ENCODE results near the gene SLIT3.

Gene SLIT3

DNA sequence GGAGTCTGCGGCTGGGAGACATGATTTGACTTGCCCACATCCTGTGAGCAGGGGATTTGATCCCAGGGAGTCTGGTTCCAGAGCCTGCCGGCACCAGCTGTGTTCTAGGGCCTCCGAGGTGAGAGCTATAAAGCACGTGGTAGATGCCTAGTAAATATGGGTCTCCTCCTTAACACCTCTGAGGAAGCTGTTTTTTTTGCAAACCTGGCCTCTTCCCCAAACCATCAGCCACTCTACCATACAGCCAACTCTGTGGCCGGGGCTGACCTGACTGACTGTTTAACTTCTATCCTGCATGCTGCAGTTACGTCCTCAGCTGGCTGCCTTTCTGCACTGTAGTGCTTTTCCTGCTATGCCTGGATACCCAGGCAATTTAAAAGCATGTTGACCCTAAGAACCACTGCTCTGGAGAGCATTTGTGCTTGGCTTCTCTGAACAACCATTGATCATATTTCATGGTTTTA lies 220.5 kb downstream of the SLIT3 start:
- DNase-seq (ENCODE audit: low spot score) = no peak

GRCh38 chr5:169079697-169080096 lies 221.2 kb downstream of the SLIT3 start:
- DNase-seq (ENCODE audit: low spot score) = no peak

DNA sequence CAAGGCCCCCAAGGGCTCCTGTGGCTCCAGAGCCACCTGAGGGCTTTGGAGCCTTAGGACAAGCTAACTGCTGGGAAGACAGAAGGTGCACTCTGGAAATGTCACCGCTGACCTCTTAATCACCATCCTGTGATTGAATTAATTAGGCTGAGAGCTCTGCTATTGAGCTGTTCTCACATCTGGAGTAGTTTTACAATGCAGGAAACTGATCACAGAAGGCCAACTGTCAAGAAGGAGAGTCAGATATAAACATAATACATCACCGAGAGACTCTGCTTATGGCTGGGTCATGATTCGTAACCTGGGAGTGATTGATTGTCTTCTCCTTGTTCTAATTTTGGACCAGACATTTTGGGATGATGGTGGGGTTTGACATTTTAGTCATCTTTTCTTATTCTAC lies 226.1 kb downstream of the SLIT3 start:
- DNase-seq (ENCODE audit: low spot score) = no peak

GRCh38 chr5:169072233-169072632 lies 228.7 kb downstream of the SLIT3 start:
- no peak for DNase-seq (ENCODE audit: low spot score)

DNA sequence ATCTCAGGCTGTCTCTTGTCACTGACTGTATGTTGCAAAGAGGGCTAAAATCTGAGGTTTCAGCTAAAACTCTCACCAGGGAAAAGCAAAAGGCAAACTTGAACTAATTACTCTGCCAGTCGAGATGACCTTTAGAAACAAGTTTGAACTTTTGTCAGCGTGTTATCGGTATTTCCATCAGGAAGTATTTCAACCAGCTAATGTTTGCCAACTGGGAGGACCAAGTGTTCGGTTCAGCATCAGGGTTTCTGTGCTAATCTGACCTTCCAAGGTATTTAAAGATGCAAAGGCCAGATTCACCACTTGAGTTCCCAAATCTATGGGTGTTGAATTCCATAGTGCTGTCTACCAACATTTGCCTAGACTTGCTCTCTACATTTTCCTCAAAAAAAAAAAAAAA lies 230.5 kb downstream of the SLIT3 start:
- DNase-seq (ENCODE audit: low spot score) = no peak

DNA sequence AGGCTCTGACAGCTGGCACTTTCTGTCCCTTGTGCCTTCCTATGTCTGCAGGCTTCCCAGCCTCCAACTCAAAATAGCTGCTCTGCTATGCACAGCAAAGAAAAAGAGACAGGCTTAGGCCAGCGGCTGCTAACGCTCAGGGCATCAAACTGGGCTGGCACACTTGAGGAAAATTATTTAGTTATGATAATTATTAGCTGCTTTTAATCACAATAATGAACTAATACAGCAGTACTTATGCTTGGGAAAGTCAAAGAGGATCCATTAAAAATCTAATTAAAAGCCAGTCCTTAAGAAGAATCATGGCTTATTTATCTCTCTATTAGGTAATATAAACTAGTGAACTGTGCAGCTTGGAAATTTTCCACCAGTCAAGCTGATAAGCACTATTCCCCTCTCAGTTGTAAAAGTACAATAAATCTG lies 233.2 kb downstream of the SLIT3 start:
- no peak for DNase-seq (ENCODE audit: low spot score)

DNA sequence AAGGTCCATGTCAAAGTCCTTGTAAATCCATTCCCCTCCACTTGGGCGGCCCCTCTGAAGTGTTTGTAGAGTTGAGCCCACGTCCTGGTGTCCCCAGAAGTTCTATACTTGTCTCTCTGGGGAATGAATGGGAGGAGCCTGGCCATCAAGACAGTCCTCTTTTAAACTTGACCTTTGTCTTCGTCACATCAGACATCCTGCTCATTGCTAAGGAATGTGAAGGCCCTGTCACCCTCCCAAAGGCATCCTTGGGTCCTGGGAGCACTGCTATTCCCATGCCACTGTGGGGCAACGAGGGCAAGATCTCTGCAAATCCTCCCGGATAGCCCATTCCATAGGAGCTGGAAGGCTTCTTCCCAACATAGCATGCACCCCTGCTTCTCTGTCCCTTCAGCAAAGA lies 235.5 kb downstream of the SLIT3 start:
- no peak for DNase-seq (ENCODE audit: low spot score)

- DNase-seq (ENCODE audit: low spot score) = no peak
These were observed 236.8 kb downstream of the SLIT3 start for GRCh38 chr5:169064093-169064492.

- DNase-seq (ENCODE audit: low spot score) = no peak
These were observed 237.5 kb downstream of the SLIT3 start for GRCh38 chr5:169063316-169063953.

DNA sequence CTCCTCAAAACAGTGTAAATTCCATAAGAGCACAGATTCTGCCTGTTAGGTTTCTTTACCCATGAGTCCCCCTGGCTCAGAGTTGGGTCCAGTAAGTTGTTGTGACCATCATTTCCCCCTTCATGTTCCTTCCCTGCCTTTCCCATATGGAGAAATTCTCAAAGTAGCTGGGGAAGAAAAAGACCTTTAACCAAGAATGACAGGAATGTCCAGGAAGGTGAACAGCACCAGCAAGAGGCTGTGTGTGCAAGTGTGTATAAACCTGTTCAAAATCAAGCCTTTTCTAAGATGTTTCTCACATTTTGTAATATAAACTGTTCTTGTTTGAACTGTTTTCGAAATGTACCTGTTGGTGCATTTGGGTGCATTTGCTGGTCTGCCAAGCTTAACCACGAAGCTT lies 238.2 kb downstream of the SLIT3 start:
- no peak for DNase-seq (ENCODE audit: low spot score)

DNA sequence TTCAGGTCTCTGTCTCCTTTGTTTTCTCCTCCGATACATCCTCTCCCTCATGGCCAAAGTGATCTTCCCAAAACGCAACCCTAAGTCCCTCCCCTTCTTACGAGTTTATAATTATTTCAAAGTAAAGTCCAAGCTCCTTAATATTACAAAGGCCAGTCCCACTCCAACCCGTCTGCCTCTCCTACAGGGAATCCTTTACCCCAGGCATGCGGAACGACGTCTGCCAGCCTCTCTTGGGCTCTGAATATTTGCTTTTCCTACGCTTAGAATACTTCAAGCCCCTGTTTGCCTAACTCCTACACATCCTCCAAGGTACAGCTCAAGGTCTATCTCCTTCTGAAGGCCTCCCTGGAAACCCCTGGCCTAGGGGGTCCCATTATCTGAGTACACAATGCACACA lies 246.4 kb downstream of the SLIT3 start:
- DNase-seq (ENCODE audit: low spot score) = no peak

DNA sequence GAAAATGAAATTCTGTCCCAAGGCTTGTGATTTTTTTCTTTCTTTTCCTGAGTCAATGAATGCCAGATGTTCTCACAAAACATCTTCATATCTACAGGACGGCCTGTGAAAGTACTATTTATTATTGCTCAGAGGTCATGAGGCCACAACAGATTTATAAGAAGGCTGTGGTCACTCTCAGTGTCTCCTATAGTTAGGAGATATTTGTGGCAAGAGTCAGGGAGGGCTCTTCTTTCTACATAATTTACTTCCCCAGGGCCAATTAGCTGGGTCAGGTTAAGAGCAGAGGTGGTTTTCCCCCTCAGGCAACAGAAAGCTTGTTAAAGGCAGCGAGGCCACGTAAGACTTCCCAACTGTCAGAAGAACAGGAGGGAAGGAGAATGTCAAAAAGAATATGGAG lies 248.7 kb downstream of the SLIT3 start:
- DNase-seq (ENCODE audit: low spot score) = no peak

DNA sequence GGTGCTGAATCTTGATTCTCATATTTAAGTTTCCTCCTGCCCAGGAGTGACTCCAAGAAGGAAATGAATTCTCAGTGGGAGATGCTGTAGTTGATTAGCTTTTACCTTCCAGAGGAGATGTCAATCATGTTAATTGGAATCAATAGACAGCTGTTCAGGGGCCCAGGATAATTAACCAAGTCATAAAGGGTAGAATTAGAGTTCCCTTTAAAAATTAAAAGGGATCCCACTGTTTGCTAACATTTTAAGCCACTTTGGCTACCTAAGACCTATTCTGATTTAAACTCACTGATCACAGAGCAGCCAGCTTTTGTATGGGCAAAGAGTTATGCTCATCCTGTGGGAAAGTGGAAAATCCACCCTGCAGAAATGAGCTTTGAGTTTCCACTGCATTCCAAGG lies 249.6 kb downstream of the SLIT3 start:
- no peak for DNase-seq (ENCODE audit: low spot score)

GRCh38 chr5:169050636-169051035 lies 250.3 kb downstream of the SLIT3 start:
- DNase-seq (ENCODE audit: low spot score) = no peak

GRCh38 chr5:169050146-169050571 lies 250.8 kb downstream of the SLIT3 start:
- DNase-seq (ENCODE audit: low spot score) = no peak

GRCh38 chr5:169049712-169050111 lies 251.2 kb downstream of the SLIT3 start:
- no peak for DNase-seq (ENCODE audit: low spot score)

GRCh38 chr5:169048181-169049125 lies 252.5 kb downstream of the SLIT3 start:
- DNase-seq (ENCODE audit: low spot score) = no peak

DNA sequence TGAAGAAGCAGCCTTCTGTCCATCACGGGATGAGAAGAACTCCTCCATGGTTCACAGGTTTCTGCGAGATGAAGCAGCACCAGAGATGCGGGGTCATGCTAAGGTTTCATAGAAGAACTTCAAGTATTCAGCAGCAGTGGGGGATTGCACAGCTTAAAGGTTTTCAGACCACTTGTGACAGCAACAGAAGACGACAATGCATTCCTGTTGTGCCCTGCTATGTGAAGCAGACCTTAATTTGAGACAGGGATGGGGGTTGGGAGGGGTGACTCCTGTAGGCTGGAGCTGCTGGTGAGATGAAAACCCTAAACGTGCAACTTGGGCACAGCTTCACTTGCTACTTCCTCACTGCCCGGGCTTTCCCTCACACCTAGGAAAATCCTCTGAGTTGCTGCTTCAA lies 256.0 kb downstream of the SLIT3 start:
- no peak for DNase-seq (ENCODE audit: low spot score)

DNA sequence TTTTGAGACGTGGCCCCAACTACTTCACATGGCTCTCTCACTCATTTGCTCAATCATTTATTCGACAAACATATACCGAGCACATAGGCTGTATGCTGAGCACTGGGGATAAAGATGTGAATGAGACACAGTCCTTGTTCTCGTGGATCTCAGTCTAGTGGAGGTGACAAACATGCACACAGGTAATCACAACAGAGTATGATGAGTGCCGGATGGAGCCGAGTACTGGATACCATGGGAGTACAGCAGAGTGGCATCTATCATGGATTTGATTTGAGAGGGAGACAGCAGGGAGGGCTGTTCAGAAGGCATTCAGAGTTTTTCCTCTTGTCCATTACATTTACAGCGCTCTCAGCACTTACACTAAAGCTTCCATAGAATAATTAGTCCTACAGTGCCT lies 259.8 kb downstream of the SLIT3 start:
- no peak for DNase-seq (ENCODE audit: low spot score)

- DNase-seq (ENCODE audit: low spot score) = no peak
These were observed 261.3 kb downstream of the SLIT3 start for GRCh38 chr5:169039592-169039991.

DNA sequence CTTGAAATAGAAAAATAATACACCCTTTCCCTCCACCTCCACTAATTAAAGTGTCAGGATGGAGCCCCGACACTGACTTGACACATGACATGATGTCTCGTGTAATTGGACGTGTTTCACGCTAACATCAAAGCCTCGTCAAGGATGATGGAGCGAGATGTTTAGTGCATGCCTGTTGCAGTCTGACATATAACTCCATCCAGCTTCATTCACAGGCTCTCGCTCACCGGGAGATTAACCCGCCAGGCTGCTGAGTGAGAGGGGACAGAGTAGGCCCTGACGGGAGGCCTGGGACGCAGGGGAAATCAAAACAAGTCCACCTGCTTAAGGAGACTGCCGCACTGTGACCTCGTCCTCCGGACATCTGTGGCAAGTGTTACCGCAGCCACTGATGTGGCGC lies 263.5 kb downstream of the SLIT3 start:
- DNase-seq (ENCODE audit: low spot score) = no peak

DNA sequence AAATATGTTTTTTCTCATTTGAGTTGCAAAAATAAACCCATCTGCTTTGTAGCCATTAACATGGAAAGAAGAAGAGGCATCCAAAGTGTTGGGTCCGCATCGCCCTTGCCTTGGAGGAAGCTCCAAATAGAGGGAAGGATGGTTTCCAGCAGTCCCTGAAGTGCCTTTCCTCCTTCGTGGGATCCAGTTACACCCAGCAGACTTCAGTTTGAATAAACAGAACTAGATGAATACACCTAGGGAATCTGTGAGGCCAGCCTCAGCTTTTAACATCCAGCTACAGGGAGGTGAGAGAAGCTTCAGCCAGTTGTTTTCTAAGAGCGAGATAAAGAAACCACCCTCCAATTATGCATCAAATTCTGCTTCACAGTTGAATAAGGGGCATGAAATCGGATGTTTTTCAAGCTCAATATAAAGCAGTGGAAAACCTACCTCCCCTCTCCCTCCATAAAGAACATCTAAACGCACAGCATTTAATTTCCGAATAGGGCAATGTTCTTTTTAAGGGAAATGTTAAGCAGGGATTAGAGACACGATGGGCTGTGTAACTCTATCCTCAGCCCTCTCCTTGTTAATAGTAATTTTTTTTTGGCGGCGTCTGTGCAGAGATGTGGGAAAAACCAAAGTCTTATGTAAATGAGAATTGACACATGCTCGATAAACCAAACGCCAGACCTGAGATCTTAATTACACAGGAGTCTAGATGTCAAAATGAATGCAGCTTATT lies 264.7 kb downstream of the SLIT3 start:
- DNase-seq (ENCODE audit: low spot score) = no peak

Data from D341Med (cell line).